ENCODE data around the gene USP22.

USP22 gene

DNA sequence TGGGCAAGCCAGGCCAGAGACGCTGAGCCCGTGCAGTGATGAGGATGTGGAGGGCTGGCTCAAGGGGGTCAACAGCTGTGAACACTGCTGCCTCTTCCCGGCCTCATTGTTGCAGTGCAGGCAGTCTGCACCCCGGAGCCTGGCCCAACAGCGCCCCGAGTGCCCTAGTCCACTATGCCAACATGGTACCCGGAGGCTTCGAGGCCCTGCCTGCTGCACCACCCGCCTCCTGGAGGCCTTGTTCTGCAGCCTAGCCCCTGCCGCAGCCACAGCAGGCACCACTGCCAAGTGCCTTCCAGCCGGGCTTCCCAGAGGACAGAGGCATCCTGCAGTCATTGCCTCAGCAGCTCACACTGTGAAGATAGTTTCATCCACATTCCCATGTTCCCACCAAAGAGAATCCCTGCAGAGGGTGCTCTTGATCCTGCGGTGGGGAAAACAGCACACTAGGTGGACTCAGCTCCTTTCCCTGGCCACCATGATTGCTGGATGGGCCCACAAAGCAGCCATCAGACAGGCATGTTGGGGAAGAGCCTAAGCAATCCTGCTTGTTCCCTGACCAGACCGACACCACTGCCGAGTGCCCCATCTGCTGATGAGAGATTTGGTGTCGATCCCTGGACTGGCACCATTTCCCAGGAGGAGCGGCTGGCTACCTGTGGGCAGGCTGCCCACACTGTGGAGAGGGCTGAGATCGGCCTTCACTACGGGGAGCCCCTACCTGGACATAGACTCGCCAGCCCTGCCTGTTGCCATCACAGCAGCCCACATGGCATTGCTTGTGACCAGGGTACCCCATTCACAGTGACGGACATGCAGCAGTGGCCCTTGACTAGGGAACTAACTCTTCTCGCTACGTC lies 44.9 kb downstream of the USP22 start:
- Mint-ChIP-seq H3K36me3 (peaks cover 32% of the 10 kb centered on the region), H3K9me3 (no peaks in the 10 kb centered on the region), H3K4me1 (peaks cover 40% of the 10 kb centered on the region), H3K27me3 (no peaks in the 10 kb centered on the region), H3K27ac (peak overlapping the region; percentile 75), H3K4me3 (no peak overlapping the region)
- DNase-seq: no peak
- CTCF ChIA-PET: no interaction called here

DNA sequence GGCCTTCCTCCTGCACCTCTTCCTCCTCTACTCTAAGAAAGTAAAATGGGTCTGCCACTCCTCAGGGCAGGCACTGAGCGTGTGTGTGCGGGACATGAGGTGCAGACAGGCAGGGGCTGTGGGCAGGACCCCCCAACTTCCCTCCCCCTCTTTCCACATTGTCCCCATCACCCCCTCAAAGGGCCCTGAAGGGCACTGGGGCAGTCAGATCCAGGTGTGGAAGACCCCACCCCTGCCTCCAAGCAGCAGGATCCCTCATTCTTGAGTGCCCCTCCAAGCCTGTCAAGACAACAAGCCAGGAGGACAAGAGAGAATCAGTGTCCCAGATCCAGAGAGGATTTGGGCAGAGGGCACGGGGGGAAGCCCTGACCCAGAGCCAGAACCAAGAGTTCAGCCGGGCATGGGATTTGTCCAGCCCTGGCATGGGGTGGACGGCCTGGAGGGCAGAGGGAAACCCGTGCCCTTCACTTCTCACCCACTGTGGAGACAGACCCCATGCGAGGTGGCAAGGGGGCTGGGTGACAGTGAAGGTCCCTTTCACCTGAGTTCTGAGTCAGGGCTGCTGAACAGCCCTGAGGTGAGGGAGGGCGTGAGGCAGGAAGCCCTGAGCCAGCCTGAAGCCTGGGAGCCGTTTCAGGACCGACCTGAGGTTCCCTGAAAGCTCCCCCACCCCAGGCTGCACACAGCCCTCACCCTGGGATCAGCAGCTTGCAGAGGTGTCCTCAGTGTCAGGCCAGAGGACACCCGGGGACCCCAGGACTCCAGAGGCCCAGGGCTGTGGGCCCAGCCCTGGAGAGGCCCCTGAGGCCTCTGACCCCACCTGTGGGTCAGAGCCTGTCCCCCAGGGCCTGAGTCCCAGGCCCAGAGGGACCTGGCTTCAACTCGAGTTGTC lies 45.8 kb downstream of the USP22 start:
- no peak for DNase-seq
- H3K9me3 Mint-ChIP-seq: no peaks in the 10 kb centered on the region
- H3K27me3 Mint-ChIP-seq: no peaks in the 10 kb centered on the region
- no peak overlapping the region for H3K4me3 Mint-ChIP-seq
- no peak overlapping the region for H3K27ac Mint-ChIP-seq
- CTCF ChIA-PET: no interaction called here
- peaks cover 26% of the 10 kb centered on the region for H3K36me3 Mint-ChIP-seq
- peaks cover 33% of the 10 kb centered on the region for H3K4me1 Mint-ChIP-seq

DNA sequence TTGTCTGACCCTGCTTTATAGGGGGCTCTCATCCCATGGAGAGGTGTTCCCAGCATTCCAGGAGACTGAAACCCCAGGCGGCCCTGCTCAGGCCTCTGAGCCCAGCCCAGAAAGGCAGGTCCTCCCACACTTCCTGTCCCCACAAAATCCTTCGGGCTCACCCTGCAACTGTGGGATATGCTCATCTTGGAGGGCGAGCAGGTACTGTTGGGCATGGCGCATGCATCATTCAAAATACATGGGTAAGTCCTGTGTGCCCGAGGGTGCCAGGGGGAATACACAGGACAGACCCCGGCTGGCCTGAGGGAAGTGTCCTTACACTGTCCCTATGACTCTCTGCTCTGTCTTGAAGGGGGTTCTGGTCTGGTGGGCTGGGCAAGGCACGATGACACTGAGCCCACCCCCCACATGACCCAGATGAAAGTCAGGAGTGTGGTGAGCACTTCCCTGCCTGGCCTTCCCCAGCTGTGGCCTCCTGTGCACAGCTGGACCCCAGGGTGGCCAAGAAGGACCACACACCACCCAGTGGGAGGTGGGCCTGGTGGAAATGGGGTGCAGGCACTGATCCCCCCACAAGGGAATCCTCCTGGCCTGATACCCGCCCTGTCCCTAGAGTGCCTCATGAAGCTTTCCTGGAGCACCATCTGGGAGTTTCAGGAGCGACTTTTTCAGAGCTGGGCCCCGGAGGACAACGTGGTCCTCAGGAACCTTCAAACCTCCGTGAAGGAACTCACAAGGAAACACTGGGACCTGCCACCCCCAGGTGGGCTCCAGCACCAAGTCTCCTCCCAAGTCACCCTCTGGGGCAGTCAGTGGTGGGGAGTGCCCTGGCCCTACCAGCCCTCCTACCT lies 46.7 kb downstream of the USP22 start:
- Mint-ChIP-seq H3K4me3 (no peak overlapping the region), H3K27ac (no peak overlapping the region), H3K4me1 (peaks cover 24% of the 10 kb centered on the region), H3K27me3 (peaks cover 4% of the 10 kb centered on the region), H3K36me3 (peaks cover 17% of the 10 kb centered on the region), H3K9me3 (no peaks in the 10 kb centered on the region)
- CTCF ChIA-PET: no interaction called here
- DNase-seq: no peak

DNA sequence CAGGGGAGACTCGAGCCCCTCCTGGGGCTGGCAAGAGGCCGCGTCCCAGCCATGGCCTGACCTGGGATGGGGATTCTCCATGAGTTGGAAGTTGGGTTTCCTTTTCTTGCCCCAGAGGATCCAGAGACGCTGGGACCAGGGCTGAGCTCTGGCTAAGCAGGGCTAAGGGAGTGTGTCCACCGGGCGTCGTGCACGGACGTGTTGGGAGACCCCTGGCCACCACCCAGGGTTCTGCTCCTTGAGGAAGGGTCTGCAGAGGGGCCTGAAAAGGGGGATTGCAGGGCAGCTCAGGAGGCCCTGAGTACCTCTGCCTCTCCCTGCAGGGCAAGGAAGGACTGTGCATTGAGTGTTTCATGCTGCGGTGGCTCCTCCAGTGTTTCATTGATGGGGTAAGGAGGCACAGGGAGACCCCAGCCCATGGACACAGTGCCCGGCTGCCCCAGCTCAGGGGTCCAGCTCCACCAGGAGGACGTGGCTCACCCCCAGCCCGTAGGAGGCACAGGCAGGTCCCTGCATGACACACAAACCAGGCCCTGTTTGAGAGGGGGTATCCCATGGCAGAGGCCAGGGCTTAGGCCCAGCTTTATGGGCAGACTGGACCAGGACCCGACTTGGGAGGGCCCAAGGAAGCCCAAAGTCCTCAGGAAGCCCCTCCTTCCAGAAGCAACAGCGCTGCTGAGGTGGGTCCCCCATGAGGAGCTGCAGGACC lies 47.5 kb downstream of the USP22 start:
- no peak overlapping the region for H3K4me3 Mint-ChIP-seq
- peaks cover 4% of the 10 kb centered on the region for H3K27me3 Mint-ChIP-seq
- no peaks in the 10 kb centered on the region for H3K9me3 Mint-ChIP-seq
- DNase-seq: no peak
- peaks cover 18% of the 10 kb centered on the region for H3K4me1 Mint-ChIP-seq
- CTCF ChIA-PET: interaction anchor here (0.8 to 3.2 kb wide), 2 partner anchors 51 to 79 kb away, joined by 4 to 21 read pairs; no protein-coding TSS in a partner anchor
- peaks cover 14% of the 10 kb centered on the region for H3K36me3 Mint-ChIP-seq
- H3K27ac Mint-ChIP-seq: no peak overlapping the region

DNA sequence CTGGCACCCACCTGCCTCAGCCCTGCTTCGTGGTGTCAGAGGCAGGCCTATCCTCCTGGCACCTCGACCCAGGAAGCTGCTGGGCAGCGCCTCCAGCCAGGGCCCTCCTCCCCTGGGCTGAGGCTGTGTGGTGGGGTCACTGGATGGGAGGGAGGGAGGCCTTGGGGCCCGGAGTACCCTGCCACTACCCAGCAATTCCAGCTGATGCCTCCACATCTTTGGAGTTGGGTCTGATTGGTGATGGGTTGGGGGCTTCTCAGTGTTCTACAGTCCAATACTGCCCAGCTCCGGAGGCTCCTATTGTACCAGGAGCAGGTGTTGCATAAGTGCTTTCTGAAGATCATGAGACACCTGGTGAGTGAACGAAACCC lies 48.0 kb downstream of the USP22 start:
- H3K9me3 Mint-ChIP-seq: no peaks in the 10 kb centered on the region
- H3K4me3 Mint-ChIP-seq: no peak overlapping the region
- peaks cover 16% of the 10 kb centered on the region for H3K4me1 Mint-ChIP-seq
- H3K27me3 Mint-ChIP-seq: peaks cover 4% of the 10 kb centered on the region
- no peak overlapping the region for H3K27ac Mint-ChIP-seq
- peaks cover 12% of the 10 kb centered on the region for H3K36me3 Mint-ChIP-seq
- no peak for DNase-seq
- CTCF ChIA-PET: interaction anchor here (0.8 to 3.2 kb wide), 2 partner anchors 50 to 78 kb away, joined by 4 to 21 read pairs; no protein-coding TSS in a partner anchor

DNA sequence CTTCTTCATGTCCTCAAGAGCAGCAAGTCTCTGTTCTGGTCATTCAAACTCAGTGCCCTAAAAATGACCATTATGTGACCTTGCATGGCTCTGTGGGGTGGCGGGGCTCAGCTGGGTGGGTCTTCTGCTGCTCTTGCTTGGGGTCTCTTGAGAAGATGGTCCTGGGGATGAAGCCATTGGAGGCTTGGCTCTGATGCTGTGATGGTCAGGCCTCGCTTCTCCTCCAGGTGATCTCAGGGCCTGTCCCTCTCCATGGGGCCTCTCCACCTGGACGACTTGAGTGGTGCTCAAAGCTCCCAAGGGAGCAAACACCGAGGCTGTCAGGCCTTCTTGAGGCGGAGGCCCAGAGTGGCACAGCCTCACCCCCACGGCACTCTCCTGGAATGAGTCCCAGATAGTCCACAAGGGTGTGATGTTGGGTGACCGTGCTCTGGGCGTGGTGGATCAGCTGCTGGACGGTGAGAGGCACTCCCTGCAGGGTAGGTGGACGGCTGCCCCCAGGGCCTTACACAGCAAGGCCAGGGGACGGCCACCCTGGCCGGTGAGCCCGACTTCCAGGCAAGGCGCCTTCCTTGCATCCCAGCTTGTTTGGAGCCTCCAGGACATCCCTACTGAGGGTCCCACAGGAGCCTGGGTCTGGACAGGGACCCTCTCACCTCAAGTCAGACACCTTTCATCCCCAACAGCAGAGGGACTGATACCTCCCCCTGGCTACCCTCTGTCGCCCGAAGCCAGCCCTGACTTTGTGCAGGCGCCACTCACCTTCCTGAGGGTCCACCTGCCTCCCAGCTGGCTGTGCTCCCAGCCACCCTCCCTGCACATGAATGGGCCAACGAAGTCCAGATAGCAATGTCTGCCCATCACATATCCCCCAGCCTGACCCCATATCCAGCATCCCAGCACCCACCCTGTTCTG lies 48.7 kb downstream of the USP22 start:
- H3K9me3 Mint-ChIP-seq: no peaks in the 10 kb centered on the region
- peaks cover 6% of the 10 kb centered on the region for H3K36me3 Mint-ChIP-seq
- peaks cover 4% of the 10 kb centered on the region for H3K27me3 Mint-ChIP-seq
- CTCF ChIA-PET: interaction anchor here (1.2 to 3.2 kb wide), 4 partner anchors 13 to 98 kb away, joined by 3 to 21 read pairs (median 4); no protein-coding TSS in a partner anchor
- H3K27ac Mint-ChIP-seq: no peak overlapping the region
- H3K4me1 Mint-ChIP-seq: peaks cover 10% of the 10 kb centered on the region
- no peak overlapping the region for H3K4me3 Mint-ChIP-seq
- DNase-seq: no peak

DNA sequence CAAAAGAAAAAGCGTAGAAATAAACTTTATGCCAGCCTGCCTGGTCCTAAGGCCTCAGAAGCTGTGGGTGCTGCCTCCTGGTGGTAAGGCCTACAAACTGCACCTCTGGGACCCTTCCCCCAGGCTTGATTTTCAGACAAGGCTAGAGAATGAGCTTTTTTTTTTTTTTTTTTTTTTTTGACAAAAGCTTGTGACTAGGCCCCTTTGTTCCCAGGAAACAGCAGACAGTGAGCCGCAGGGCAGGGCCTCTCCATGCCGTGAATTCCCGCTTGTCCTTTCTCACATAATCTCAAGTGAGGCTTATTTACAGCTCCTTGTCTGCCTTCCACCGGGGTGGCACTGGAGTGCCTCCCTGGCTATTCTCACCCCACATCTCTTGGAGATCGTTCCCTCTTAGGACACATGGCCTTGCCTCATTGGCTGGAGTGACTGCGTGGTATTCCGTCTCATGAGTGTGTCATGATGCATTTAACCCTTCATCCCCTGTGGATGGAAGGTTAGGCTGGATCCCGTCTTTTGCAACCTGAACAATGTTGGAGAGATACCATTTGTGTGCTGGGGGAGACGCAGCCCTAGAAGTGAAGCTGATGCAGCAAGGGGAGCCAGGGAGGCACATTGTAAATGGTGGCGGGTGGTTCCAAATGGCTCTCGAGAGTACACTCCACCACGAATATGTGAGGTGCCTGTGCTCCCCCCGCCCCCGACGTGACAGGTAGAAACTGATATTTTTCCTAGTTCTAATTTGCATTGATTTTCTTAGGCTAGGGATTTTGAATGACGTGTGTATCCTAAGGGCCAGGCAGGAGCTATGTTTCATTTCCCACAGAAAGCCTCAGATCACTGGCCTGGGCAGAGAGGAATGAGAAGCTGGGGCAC lies 49.6 kb downstream of the USP22 start:
- no peaks in the 10 kb centered on the region for H3K9me3 Mint-ChIP-seq
- H3K27me3 Mint-ChIP-seq: peaks cover 4% of the 10 kb centered on the region
- DNase-seq: peak; percentile 77
- H3K4me1 Mint-ChIP-seq: peaks cover 2% of the 10 kb centered on the region
- H3K27ac Mint-ChIP-seq: no peak overlapping the region
- H3K4me3 Mint-ChIP-seq: no peak overlapping the region
- CTCF ChIA-PET: interaction anchor here (0.8 to 3.2 kb wide), 8 partner anchors 12 to 520 kb away, joined by 3 to 21 read pairs (median 4); no protein-coding TSS in a partner anchor
- no peaks in the 10 kb centered on the region for H3K36me3 Mint-ChIP-seq

DNA sequence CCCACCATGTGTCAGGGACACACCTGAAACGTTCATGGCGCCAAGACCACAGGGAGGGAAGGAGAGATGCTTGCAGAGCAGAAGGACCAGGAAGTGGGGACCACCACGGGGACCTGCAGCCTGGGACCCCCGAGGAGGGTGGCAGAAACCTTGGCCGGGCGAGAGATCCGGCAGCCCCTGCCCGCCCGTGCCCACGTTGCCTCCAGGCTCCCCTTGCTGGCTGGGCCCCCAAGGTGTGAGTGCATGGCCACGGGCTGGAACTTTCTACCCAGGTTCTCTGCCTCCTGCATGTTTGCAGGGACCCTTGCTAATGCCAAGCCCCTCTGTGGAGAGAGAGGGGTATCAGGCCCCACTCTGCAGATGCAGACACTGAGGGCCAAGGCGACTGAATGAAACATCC lies 50.4 kb downstream of the USP22 start:
- H3K27me3 Mint-ChIP-seq: peaks cover 12% of the 10 kb centered on the region
- H3K9me3 Mint-ChIP-seq: no peaks in the 10 kb centered on the region
- H3K4me3 Mint-ChIP-seq: no peak overlapping the region
- H3K36me3 Mint-ChIP-seq: no peaks in the 10 kb centered on the region
- DNase-seq: no peak
- H3K4me1 Mint-ChIP-seq: peaks cover 2% of the 10 kb centered on the region
- CTCF ChIA-PET: interaction anchor here (0.8 to 3.2 kb wide), 4 partner anchors 22 to 191 kb away, joined by 4 to 21 read pairs (median 4); no protein-coding TSS in a partner anchor
- H3K27ac Mint-ChIP-seq: no peak overlapping the region

DNA sequence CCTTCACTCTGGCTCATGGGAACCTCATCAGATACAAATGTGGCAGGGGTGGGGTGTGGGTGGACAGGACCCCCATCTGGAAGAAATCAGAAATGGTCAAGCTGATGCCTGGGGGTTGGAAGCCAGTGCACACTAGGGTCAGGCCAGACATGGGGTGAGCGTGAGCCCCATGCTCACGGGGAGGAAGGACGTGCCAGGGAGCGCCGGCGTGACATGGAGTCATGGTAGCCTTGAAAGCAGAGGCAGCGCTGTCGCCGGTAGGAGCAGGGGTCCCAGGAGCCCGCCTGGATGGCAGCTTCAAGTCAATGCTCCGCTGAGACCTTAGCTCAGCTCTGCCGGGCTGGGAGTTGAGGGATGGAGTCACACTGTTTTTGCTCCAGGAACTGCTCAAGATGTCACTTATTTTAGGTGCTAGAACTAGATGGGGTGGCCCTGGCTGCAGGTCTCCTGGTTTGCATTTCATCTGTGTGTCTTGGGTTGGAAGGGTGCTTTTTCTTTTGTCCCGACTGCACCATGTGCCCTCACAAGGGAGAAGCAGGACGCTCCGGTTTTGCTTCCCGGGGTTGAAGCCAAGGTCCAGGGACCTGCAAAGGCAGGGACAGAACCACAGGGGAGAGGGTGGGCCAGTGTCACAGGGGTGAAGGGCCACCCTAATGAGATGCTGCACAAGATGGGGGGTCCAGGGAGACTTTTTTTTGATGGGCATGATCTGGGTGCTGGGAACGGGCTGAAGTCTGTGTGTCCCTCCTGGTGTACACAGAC lies 51.4 kb downstream of the USP22 start:
- no peaks in the 10 kb centered on the region for H3K9me3 Mint-ChIP-seq
- CTCF ChIA-PET: interaction anchor here (1.1 to 1.5 kb wide), 2 partner anchors 112 to 189 kb away, joined by 3 to 4 read pairs; no protein-coding TSS in a partner anchor
- H3K27me3 Mint-ChIP-seq: peaks cover 16% of the 10 kb centered on the region
- H3K36me3 Mint-ChIP-seq: no peaks in the 10 kb centered on the region
- H3K27ac Mint-ChIP-seq: no peak overlapping the region
- no peak for DNase-seq
- no peak overlapping the region for H3K4me3 Mint-ChIP-seq
- H3K4me1 Mint-ChIP-seq: peaks cover 2% of the 10 kb centered on the region

DNA sequence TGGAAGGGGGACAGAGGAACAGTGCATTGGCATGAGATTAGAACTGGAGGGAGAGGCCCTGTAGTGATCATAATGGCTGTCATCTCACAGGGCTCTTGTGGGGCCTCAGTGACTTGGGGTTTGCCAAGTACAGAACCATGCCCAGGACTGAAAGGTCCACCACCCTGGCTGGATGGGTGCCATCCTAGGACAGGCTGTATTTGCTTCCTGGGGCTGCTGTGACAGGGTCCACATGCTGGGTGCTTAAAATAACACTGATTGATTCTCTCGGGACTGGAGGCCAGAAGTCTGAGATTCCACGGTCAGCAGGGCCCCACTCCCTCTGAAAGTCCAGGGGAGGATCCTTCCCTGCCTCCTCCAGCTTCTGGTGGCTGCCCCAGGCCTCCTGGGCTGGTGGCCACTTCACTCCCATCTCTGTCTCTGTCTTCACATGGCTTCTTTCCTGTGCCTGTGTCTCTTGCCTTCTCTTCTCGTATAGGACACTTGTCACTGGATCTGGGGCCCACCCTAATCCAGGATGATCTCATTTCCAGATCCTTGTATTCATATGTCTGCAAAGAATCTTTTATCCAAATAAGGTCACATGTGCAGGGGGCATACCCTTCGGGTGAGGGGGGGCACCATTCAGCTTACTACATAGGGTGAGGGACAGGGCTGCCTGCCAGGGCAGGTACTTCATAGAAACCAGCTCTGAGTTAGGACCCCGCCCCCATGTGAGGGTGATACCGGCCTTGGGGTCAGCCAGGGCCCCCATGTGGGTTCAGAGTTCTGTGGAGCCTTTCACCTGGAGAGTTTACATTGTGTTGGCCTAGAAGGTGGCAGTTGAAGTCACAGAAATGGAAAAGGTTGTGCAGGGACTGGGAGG lies 52.6 kb downstream of the USP22 start:
- no peak for DNase-seq
- peaks cover 16% of the 10 kb centered on the region for H3K27me3 Mint-ChIP-seq
- H3K4me1 Mint-ChIP-seq: peaks cover 2% of the 10 kb centered on the region
- CTCF ChIA-PET: interaction anchor here (1.1 to 1.5 kb wide), 2 partner anchors 111 to 188 kb away, joined by 3 to 4 read pairs; no protein-coding TSS in a partner anchor
- no peaks in the 10 kb centered on the region for H3K9me3 Mint-ChIP-seq
- no peaks in the 10 kb centered on the region for H3K36me3 Mint-ChIP-seq
- peak overlapping the region; percentile 31 for H3K27ac Mint-ChIP-seq
- H3K4me3 Mint-ChIP-seq: no peak overlapping the region
